ENCODE measurements around the gene TEX26.
"Not testable (repeated sequence)": the region's sequence is repeated elsewhere in the genome, so short reads cannot be mapped to it uniquely, and the experiment has no call there.

The TEX26 gene

DNA sequence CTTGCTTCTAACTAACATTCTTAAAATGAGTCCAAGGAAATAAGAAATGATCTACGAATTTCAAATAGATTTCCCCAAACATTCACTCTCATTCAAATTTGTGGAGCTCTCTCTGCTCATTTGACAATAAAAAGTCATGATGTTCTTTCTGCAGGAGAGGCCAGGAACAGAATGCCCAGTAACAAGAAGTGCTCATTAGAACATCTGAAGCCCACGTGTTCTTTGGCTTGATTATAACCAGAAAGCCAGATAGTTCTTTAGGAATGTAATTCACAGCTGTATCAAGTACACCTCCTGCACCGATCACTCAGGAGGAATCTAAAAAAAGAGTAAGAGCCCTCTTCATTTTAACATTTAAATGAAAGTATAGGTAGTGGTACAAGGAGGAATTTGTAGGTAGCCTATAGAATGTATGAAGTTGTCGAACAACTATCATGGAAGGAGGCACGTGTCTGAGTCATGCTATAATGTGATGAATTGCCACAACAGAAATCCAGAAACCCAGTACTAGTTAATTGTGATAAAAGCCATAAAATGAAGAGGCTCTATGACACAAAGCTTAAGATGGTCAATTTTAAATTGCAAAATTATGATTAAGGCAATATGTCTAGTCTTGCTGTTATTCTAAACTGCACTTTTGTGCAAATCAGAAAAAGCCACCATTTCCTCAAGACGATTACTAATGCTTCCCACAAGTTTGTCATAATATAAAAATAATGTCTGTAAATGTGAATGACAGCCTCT is 13.6 kb upstream of the TEX26 start:
- no peak for DNase-seq (ENCODE audit: low read depth)

GRCh38 chr13:30920162-30920909 is 12.1 kb upstream of the TEX26 start:
- no peak for DNase-seq (ENCODE audit: low read depth)

DNA sequence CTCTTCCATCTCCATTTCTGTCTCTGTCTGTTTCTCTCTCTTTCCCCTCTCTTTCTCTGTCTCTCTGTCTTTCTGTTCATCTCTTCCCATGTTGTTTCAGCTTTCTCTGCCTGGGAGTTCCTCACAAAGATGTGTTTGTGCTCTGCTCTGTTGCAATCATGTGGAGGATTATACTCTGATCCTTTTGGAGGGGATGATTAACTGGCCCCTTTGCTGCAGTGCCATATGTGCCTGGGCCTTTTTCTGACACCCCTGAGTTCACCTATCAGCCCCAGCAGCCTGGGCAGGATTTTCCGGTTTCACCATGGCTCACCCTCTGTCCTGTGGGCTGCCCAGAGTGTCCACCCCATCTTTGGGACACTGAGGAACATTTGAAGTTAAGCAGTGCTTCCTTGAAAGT is 9.0 kb upstream of the TEX26 start:
- no peak for DNase-seq (ENCODE audit: low read depth)

GRCh38 chr13:30924721-30925120 is 7.7 kb upstream of the TEX26 start:
- no peak for DNase-seq (ENCODE audit: low read depth)

- no peak for DNase-seq (ENCODE audit: low read depth)
These were observed 7.0 kb upstream of the TEX26 start for GRCh38 chr13:30925429-30925828.

DNA sequence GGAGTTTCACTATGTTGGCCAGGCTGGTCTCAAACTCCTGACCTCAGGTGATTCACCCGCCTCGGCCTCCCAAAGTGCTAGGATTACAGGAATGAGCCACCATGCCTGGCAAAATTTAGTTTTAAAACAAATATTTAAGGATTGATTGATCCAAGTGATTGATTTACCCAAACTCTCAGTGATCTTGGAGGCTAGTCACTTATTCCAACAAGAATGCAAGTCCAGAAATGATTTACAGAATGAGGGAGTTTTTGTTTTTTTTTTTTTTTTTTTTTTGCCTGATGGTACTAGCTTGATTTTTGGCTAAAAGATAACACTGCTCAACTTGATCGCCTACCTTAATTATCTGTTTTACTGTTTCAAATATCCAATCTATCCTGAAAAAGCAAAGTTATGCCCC is 5.7 kb upstream of the TEX26 start:
- no peak for DNase-seq (ENCODE audit: low read depth)

- DNase-seq (ENCODE audit: low read depth) = not testable (repeated sequence)
These were observed 5.3 kb upstream of the TEX26 start for GRCh38 chr13:30927188-30927587.

- no peak for DNase-seq (ENCODE audit: low read depth)
These were observed 4.9 kb upstream of the TEX26 start for GRCh38 chr13:30927595-30927994.

DNA sequence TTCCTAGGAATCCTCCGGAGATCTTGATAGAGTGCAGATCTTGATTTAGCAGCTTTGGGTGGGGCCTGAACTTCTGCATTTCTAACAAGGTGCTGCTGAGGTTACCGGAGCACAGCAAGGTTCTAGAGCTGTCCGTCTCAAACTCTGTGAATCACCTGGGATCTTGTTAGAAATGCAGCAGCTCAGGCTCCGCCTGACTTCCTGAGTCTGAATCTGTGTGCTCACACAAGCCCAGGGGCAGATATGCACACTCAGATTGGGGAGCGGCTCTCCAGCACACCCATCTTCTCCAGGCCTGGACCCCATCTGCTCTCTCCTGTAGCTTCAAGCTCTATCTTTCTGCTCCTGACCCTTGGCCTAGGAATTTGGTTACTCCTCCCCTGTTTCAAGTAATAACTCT is 3.5 kb upstream of the TEX26 start:
- DNase-seq (ENCODE audit: low read depth) = no peak

- DNase-seq (ENCODE audit: low read depth) = no peak
These were observed 856 bp downstream of the TEX26 start for GRCh38 chr13:30933354-30933670.

DNA sequence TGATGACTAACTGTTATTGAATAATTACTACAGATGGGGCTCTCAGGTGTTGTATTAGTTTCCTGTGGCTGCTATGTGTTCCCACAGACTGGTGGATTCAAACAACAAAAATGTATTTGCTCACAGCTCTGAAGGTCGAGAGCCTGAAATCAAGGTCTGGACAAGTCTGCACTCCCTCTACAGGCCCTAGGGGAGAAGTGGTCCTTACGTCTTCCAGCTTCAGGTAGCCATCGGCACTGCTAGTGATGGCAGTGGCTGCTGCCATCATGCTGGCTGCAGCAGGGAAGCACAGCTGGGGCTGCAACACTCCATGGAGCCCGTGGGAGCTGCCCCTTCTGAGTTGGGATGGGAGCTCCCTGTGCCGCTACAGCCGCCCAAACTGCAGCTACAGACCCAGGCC is 1.9 kb downstream of the TEX26 start:
- DNase-seq (ENCODE audit: low read depth) = no peak

DNA sequence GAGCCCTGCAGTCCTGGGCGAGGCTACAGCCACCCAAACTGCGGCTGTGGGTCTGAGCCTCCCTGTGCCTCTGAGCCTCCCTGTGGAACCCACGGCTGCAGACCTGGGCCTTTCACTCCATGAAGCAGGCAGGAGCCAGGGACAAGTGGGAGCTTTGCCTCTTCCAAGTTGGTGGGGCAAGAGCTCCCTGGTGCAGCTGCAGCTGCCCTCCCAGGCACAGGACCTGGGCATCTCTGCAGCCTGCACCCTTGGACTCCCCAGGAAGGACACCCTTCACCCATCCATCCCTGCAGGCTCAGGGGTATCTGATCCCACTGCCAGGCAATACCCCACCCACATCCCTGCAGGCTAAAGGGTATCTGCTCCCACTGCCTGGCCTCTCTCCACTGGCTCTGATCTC is 2.3 kb downstream of the TEX26 start:
- DNase-seq (ENCODE audit: low read depth) = no peak

DNA sequence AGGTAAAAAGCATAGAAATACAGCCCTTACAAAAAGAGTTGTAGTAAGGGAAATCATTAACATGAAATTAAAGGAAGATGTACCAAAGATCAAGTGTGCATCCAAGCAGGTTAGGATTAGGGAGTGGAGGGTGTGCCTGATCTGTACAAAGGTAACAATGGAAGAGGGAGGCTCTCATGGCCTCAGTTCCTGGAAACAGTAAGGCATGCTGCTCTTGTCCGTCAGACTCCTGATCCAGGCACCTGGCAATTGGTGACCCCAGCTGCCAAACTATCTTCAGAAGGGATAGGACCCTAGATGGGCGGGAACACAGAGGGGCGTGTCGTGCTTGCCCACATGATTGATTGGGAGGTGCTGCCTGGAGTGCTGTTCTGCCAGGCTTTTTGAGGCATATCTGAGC is 4.5 kb downstream of the TEX26 start:
- DNase-seq (ENCODE audit: low read depth) = no peak

DNA sequence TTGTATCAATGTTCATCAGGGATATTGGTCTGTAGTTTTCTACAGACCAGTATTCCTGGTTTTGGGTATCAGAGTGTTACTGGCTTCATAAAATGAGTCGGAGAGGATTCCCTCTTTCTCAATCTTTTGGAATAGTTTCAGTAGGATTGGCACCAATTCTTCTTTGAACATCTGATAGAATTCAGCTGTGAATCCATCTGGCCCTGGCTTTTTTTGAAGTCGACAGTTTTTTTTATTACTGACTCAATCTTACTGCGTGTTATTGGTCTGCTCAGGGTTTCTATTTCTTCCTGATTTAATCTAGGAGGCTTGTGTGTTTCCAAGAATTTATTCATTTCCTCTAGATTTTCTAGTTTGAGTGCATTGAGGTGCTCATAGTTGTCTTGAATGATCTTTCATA is 11.4 kb downstream of the TEX26 start:
- no peak for DNase-seq (ENCODE audit: low read depth)

DNA sequence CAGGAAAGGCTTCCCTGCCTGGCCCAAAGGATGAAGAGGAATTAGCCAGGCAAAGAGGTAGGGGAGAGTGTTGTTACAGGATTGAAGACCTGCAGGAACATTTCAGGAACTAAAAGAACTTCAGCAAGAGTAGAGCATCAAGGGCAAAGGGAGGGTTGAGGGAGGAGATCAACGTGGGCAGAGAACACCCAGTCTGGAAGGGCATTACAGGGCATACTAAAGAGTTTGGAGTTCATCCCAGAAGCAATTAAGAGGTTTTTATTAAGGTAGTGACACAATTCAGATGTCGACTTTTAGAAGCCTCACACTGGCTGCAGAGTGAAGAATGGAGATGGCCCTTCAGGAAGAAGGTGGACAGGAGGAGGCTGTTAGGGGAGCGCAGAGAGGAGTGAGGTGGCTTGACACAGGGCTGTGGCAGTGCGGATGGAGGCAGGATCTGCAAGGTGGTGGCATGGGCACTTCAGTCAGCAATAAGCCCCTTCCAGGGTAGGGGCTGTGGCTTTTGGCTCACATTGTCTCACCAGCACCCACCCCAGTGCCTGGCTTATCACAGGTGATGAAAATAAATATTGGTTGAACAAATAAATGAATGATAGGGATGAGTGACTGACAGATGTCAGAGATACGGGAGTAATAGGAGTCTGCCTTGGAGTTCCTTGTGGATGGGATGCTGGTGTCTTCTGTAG is 24.9 kb downstream of the TEX26 start:
- no peak for DNase-seq (ENCODE audit: low read depth)

DNA sequence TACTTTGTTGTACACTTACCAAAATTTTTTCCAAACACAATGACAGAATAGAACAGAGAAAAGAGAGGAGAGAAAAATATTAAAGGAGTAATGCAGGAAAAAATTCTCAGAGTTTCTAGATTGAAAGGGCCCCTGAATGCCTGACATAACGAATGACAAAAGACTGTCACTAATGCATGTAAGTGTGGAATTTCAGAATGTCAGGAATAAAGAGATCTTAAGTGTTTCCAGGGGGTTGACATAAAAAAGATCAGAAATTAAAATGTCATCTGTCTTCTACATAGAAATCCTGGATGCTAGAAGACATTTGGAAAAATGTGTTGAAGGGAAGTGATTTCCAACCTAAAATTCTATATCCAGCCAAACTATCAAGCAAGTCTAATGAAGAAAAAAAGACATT is 27.2 kb downstream of the TEX26 start:
- no peak for DNase-seq (ENCODE audit: low read depth)

GRCh38 chr13:30963791-30964190 is 31.3 kb downstream of the TEX26 start:
- DNase-seq (ENCODE audit: low read depth) = no peak

DNA sequence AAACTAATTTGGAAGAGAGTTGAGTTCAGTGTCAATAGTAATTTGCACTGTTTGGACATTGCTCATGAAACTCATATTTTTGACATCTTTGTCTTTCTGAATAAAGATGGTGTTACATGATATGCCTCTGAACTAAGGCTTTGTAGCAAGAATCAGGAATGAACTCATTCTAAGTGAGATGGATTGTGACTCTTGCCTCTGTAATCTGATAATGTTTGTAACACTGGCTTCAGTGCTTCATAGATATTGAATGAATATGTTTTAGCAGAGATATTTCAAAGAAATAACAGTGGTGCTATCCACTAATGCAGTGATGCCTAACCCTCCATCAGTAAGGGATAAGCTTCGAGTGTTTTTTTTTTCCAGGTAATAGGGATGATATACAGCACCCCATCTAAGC is 32.9 kb downstream of the TEX26 start:
- DNase-seq (ENCODE audit: low read depth) = no peak

DNA sequence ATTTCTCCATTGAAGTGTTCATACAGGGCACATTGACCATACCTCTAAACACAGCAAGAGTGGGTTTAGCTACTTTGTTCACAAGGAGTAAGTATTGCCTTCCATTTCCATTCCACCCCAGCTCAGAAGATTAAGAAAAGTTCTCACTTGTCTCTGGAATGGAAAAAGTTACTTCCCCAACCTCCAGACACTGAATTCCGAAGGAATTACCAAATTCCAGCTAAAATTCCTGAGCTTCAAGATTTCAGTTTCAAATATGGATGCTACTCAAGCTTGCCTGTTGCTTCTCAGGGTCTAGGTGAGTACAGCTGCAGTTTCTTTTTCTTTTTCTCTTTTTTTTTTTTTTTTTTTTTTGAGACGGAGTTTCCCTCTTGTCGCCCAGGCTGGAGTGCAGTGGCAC is 33.6 kb downstream of the TEX26 start:
- DNase-seq (ENCODE audit: low read depth) = no peak

DNA sequence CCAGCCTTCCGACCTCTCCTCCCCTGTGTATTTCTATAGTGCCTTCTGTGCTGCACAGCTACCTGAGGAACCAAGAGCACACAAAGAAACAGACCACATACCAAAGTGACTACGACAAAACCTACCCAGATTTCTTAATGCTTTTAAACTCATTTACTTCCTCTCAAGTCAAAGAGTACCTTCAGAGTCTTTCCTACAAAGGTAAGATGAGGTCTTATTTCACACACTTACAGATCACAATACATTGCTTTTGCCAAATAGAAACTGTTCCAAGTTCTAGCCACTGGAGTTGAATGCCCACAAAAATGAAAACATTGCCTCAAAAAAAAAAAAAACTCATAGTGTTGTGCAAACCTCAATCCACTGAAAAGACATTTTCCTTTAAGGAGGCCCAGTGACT is 36.4 kb downstream of the TEX26 start:
- no peak for DNase-seq (ENCODE audit: low read depth)

- DNase-seq (ENCODE audit: low read depth) = no peak
These were observed 39.1 kb downstream of the TEX26 start for GRCh38 chr13:30971575-30971974.

DNA sequence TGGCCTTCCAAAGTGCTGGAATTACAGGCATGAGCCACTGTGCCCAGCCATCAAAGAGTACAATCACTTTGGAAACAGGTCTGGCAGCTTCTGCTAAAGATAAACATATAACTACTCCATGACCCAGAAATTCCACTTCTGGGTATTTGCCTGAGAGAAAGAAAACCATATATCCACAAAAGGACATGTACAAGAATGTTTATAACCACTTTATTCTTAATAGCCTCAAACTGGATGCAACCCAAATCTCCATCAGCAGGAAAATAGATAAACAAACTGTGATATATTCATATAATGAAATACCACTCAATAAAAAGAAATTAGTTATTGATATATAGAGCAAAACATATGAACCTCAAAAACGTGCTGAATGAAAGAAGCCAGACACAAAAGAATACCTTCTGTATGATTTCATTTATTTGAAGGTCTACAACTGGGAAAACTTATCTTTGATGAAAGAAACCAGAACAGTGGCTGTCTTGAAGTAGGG is 40.5 kb downstream of the TEX26 start:
- no peak for DNase-seq (ENCODE audit: low read depth)

DNA sequence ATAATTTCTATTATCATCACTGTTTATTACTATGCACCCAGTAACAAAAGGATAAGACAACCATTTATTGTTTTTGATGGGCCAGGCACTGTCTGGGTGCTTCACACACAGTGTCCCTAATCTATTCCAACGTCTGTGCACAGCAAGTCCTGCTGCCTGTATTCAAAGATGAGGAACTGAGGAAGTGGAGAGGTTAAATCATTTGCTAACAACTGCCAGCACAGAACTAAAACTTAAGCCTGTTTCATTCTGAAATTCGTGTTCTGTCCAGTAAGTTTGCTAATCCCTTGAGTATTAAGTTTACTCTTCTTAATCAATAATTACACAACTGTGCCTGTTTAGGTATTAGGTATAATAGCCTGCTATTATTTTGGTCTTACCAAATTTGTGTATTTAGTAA is 41.9 kb downstream of the TEX26 start:
- DNase-seq (ENCODE audit: low read depth) = no peak

Measured in activated gamma-delta T cell treated with anti-CD3 and anti-CD28 coated beads, Interleukin-2, amount 50 U/mL, for 16 hours (primary cell).